Keratinocyte (primary cell): ENCODE data around the gene ZNF236. TPM values are rescaled to one million over a fixed set of nuclear protein-coding genes. Genes with fewer than 3 reads are reported as not detected.

Experiments
- DNase-seq: peaks from one replicate; pipeline ENCODE4 v3.0.0-alpha.2; 2011; ENCODE audit warnings: low read depth, missing footprints, low spot score
- FAIRE-seq: peaks from 2 replicates; lab custom pipeline; 2011; peaks lifted over from hg19 to GRCh38; lab: Jason Lieb, UNC
- H2AFZ ChIP-seq: 2 replicates; pipeline ENCODE4 v1.6.0; 2012; ENCODE audit warnings: low read length, control low read depth, inconsistent platforms; ENCODE audit not compliant: control insufficient read depth
- H3K27ac ChIP-seq: 2 replicates; pipeline ENCODE4 v1.5.1; 2011; ENCODE audit warnings: low read length; ENCODE audit not compliant: control insufficient read depth, insufficient read depth
- H3K27me3 ChIP-seq: 3 replicates; pipeline ENCODE4 v1.6.0; 2011; ENCODE audit warnings: low read length; ENCODE audit not compliant: control insufficient read depth, insufficient read depth; ENCODE audit errors: extremely low read depth
- H3K36me3 ChIP-seq, 2 experiments: 2 replicates in 1 of 2; 3 replicates in 1 of 2; pipeline ENCODE4 v1.5.1; 2011; ENCODE audit warnings: low read length in 2 of 2, mild to moderate bottlenecking in 1 of 2; ENCODE audit not compliant: control insufficient read depth in 2 of 2, insufficient read depth in 2 of 2; ENCODE audit errors: extremely low read depth in 1 of 2
- H3K4me1 ChIP-seq: 3 replicates; pipeline ENCODE4 v1.5.1; 2011; ENCODE audit warnings: low read length; ENCODE audit not compliant: control insufficient read depth, insufficient read depth; ENCODE audit errors: extremely low read depth
- H3K4me2 ChIP-seq: 3 replicates; pipeline ENCODE4 v1.6.0; 2011; ENCODE audit warnings: low read depth, low read length; ENCODE audit not compliant: control insufficient read depth, insufficient read depth; ENCODE audit errors: extremely low read depth
- H3K4me3 ChIP-seq, 3 experiments: fragments of 200-600 bp in 1 of 3; sonication (generic) in 1 of 3; 2 replicates in 2 of 3; 3 replicates in 1 of 3; pipeline ENCODE4 v1.5.1; 2011 to 2016; ENCODE audit warnings: low read length in 3 of 3, mild to moderate bottlenecking in 3 of 3, control low read depth in 2 of 3, inconsistent platforms in 1 of 3, low read depth in 1 of 3, mixed read lengths in 1 of 3, mixed run types in 1 of 3, moderate library complexity in 1 of 3; ENCODE audit not compliant: control insufficient read depth in 2 of 3, insufficient read depth in 2 of 3; ENCODE audit errors: extremely low read depth in 1 of 3
- H3K79me2 ChIP-seq: 2 replicates; pipeline ENCODE4 v1.6.0; 2012; ENCODE audit warnings: low read length; ENCODE audit not compliant: control insufficient read depth, insufficient read depth
- H3K9ac ChIP-seq: 3 replicates; pipeline ENCODE4 v1.6.0; 2011; ENCODE audit warnings: low read length; ENCODE audit not compliant: control insufficient read depth, insufficient read depth; ENCODE audit errors: extremely low read depth
- H3K9me1 ChIP-seq: 3 replicates; pipeline ENCODE4 v1.6.0; 2011; ENCODE audit warnings: low read length; ENCODE audit not compliant: control insufficient read depth, insufficient read depth; ENCODE audit errors: extremely low read depth
- H3K9me3 ChIP-seq: 2 replicates; pipeline ENCODE4 v1.5.1; 2012; ENCODE audit warnings: low read depth, low read length; ENCODE audit not compliant: control insufficient read depth
- H4K20me1 ChIP-seq: 3 replicates; pipeline ENCODE4 v1.6.0; 2011; ENCODE audit warnings: low read length; ENCODE audit not compliant: control insufficient read depth, insufficient read depth; ENCODE audit errors: extremely low read depth
- CTCF ChIP-seq, 3 experiments: IDR thresholded peaks in 1 of 3; conservative IDR thresholded peaks in 1 of 3; optimal IDR thresholded peaks in 1 of 3; 2 replicates in 2 of 3; 3 replicates in 1 of 3; pipeline versions ENCODE3 to v1.5.1; 2011; ENCODE audit warnings: low read length in 3 of 3, mild to moderate bottlenecking in 3 of 3, moderate library complexity in 2 of 3, control low read depth in 1 of 3, inconsistent platforms in 1 of 3; ENCODE audit not compliant: insufficient read depth in 2 of 3; ENCODE audit errors: extremely low read depth in 1 of 3
- EZH2 ChIP-seq: IDR thresholded peaks from one replicate; pipeline ENCODE4 v1.6.1; 2012; ENCODE audit warnings: inconsistent platforms, mild to moderate bottlenecking, low read length, moderate library complexity
- dilution Hi-C: fragments of 300-500 bp; cut with MboI; formaldehyde crosslinking; loops from one replicate; pipeline ENCODE4 v1.7.0; 2020; ENCODE audit warnings: low sequenced_read_pairs; ENCODE audit not compliant: extremely low pct_ligation_motif_present
- polyA plus RNA-seq, 5 experiments: library from polyadenylated mRNA; depleted of rRNA in 3 of 5; stranded (reverse) in 3 of 5; stranded (forward) in 1 of 5; unstranded in 1 of 5; fragments of >200 nt; gene quantifications; 1 replicate in 1 of 5; 2 replicates in 3 of 5; 3 replicates in 1 of 5; pipeline versions ENCODE4 v1.2.1 to v1.2.3, GENCODE V29; 2011 to 2012; ENCODE audit warnings: missing spikeins in 2 of 5, low read depth in 1 of 5, low replicate concordance in 1 of 5

ZNF236 gene
- polyA plus RNA-seq, 1 donor (not counting 4 experiments of a cell fraction or from before 2014, with no cell fraction given) = 4.5 TPM

GRCh38 chr18:76896677-76897076 lies 74.3 kb downstream of the ZNF236 start:
- Histone ChIP-seq H2AFZ (no peak overlapping the region), H3K9me3 (peaks cover 2% of the 10 kb centered on the region), H3K27ac (no peak overlapping the region), H4K20me1 (no peaks in the 10 kb centered on the region), H3K36me3 (peaks cover 28 to 32% of the 10 kb centered on the region in 2 experiments), H3K79me2 (no peaks in the 10 kb centered on the region), H3K27me3 (no peaks in the 10 kb centered on the region), H3K9ac (no peak overlapping the region), H3K4me3 (no peak overlapping the region), H3K4me2 (no peak overlapping the region), H3K4me1 (no peaks in the 10 kb centered on the region), H3K9me1 (no peaks in the 10 kb centered on the region)
- TF ChIP-seq EZH2 = no peak
- no peak for TF ChIP-seq CTCF (optimal IDR thresholded peaks at IDR 0.05 in 1 of 3, IDR thresholded peaks at IDR 0.05 in 1 of 3, conservative IDR thresholded peaks at IDR 0.05 in 1 of 3; ENCODE audit: extremely low read depth in 1 of 3, insufficient read depth in 2 of 3, low read length in 3 of 3)
- no peak for FAIRE-seq
- dilution Hi-C loops = no loop called here
- DNase-seq = no peak

GRCh38 chr18:76897257-76897656 lies 74.9 kb downstream of the ZNF236 start:
- dilution Hi-C loops = no loop called here
- no peaks in the 10 kb centered on the region for H3K27me3 ChIP-seq
- no peak overlapping the region for H3K27ac ChIP-seq
- no peak overlapping the region for H2AFZ ChIP-seq
- no peaks in the 10 kb centered on the region for H4K20me1 ChIP-seq
- peaks cover 2% of the 10 kb centered on the region for H3K9me3 ChIP-seq
- no peak for FAIRE-seq
- H3K9me1 ChIP-seq = no peaks in the 10 kb centered on the region
- no peak for TF ChIP-seq CTCF (optimal IDR thresholded peaks at IDR 0.05 in 1 of 3, IDR thresholded peaks at IDR 0.05 in 1 of 3, conservative IDR thresholded peaks at IDR 0.05 in 1 of 3; ENCODE audit: extremely low read depth in 1 of 3, insufficient read depth in 2 of 3, low read length in 3 of 3)
- TF ChIP-seq EZH2 = no peak
- H3K4me2 ChIP-seq = no peak overlapping the region
- no peaks in the 10 kb centered on the region for H3K79me2 ChIP-seq
- no peak for DNase-seq
- peaks cover 28 to 32% of the 10 kb centered on the region in 2 experiments for H3K36me3 ChIP-seq
- no peaks in the 10 kb centered on the region for H3K4me1 ChIP-seq
- H3K4me3 ChIP-seq = no peak overlapping the region
- no peak overlapping the region for H3K9ac ChIP-seq
